Activated CD8-positive, alpha-beta memory T cell treated with anti-CD3 and anti-CD28 coated beads, Interleukin-2, amount 50 U/mL, for 24 hours (primary cell): ENCODE results near the gene UBE2O.
A peak's percentile ranks its signal among the peaks of the same experiment; 100 is the strongest.

Experiments used
- DNase-seq: peaks from one replicate; pipeline ENCODE4 v3.0.0-alpha.2; 2020; ENCODE audit errors: extremely low read depth

The UBE2O gene

DNA sequence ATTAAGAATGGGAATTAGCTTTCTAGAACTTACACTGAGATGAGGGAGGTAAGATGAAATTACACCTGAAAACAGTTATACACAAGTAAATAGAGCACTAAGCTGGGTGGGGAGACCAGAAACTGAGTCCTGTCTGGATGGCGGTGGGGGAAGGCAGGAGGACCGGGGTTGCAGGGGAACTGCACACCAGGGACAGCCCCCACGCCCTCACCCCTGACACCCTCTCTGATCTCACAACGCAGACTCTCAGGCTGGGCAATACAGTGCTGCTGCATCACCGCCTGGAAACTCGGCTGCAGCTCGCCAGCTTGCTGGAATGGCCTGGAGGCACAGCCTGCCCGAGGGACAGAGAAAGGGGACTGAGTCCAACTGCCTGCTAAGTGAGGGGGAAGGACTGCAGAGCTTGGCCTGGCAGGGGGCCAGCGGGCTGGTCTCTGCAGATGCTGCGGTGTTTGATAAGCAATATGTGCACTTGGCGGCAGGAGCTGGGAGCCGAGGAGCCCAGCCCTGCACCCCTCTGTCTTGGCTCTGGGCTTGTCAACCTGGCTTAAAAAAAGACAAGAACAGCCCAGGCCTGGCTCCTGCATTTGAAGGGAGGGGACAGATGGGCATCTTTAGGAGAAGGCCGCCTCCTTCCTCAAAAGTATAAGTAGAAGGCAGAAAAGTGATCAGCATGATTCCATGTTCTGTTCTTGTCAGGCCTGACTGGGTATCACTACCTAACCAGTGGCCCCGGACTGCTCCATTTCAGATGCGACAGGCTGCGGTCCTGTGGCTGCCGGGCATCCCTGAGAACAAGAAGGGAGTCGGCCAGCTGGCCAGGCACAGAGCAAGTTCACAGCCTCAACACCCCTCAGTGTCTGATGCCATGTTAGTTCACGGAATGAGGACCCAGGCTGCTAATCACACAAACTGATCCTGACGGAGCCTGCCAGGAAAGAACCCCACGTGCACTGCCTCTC, 38.3 kb downstream of the UBE2O start:
- DNase-seq: no peak

DNA sequence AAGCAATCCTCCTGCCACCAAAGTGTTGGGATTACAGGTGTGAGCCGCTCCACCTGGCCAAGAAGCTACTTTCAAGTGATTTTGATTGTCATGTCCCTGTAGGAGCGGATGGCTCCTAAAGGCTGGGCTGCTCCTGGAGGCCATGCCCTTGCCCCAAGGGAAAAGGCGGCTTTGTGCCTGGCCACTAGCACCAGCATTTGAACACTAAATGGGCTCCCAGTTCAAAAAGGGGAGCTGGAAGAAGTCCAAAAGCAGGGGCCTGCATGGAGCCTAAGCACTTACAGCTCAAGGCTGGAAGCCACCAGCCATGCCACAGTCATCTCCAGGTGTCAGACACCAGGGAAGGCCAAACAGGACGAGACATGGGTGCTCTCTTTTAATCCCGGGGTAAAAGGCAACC, 41.7 kb downstream of the UBE2O start:
- DNase-seq: no peak

DNA sequence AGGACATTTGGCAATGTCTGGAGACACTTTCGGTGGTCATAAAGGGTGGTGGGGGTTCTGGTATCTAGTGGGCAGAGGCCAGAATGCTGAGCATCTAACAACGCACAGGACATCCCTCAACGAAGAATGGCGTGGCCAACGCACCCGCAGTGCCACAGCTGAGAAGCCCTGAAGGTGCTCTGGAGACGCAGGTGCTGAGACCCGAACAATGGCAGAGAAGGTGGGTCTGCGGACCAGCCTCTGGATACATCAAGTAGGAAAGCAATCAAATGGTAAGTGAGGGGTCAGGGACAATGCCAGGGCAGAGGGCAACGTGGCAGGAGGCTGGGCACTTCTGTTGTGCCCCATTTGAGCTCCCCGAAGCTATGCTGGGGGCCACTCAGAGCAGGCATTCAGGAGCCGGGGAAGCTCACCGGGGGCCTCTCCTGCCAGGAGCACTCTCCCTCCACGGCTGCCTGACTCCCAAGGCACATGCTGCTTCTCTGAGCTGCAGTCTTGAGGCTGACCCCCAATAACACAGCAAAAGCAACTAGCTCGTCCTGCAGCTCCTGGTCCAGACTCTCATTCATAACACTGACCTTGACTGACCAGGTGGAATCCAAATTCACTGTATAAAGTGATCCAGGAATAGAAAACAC, 42.5 kb downstream of the UBE2O start:
- no peak for DNase-seq

DNA sequence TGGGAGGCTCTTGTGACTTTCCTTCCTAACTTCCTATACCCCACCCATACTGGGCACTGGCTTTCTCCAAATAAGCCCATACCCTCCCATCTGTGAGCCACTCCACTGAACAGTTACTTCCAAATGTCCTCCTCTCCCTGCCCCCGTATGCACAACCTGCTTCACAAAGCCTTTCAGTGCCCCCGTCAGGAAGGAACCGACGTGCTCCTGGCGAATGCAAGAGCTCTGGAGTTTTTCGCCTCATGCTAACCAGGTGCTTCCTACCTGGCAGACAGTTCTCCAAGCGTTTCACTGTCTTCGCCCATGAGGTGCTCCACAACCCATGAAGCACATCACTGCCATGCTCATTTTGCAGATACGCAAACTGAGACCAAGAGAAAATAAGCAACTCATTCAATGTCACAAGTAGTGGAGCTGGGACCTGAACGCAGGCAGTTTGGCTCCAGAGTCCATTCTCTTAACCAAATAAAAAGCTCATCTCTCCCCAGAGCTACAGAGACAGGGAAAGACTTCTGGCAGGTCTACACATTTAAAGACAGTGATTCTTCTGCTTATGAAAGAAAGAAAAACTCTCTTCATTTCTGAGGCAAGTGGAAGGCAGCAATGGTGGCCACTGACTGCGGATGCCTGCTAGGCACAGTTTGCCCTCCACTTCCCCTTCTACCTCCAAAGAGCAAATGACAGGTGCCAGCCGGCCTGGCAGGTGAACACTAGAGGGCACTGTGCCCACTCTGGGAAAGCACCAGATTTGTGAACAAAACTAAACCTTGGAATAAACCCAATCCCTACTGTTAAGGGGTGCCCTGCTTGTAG, 44.7 kb downstream of the UBE2O start:
- DNase-seq: no peak

DNA sequence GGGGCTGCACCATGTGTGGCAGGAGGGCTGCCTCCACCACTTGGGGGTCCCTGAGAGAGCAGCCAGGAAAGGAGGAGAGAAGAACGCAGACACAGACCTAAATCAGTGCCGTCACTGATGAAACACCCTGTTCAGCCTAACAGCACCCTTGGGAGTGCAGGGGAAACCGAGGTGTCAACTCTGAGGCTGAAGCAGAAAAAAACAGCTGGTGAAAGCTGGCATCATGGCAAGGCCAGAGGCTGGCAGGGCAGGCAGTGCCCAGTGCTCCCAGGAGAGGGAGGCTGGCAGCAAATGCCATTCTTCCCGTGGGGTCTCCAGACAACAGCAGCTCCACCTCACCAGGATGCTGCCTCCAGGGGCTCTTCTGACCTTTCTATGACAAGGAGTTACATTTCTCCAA, 45.4 kb downstream of the UBE2O start:
- no peak for DNase-seq

DNA sequence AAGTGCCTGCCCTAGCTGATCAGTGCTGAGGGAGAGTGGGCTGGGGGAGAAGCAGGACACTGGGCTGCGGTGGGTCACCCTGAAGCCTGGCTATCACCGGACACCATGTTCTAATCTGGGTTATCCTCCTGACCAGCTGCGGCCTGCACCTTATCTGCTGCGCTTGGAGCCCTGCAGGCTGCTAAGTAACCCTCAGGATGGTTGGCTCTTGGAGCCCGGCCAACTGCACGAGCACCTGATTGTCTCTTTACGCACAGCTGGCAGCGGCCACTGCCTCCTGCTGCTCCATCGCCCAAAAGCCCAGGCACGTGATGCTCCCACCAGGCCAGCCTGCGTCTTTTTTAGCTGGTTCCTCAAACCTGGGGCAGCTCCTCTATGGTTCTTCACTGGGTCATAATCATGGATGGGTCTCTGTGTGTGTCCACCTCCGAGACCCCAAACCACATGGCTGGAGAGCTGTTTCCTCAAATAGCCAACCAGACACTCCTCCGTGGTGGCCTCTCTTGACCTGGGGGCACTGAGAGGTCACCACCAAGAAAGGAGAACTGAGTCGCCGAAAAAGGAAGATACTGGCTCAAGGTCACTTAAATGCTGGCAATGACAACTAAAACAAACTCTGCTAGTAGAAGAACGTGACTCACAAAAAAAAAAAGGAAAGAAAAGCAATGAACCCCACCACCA, 46.8 kb downstream of the UBE2O start:
- DNase-seq: no peak

DNA sequence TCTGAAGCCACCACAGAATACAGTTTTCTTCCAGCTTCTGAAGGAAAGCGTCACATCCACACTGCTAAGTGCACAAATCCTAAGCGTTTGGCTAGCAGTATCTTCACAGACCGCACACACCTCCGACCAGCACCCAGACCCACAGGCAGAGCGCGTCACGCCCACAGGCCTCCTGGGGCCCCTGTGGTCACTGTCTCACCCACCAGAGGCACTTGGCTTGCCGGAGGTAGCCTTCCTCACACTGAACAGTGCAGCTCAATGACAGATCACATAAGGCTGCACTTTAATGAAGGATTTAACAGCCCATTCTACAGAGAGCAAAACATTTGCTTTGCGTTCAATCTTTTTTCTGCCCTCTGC, 47.4 kb downstream of the UBE2O start:
- DNase-seq: no peak

DNA sequence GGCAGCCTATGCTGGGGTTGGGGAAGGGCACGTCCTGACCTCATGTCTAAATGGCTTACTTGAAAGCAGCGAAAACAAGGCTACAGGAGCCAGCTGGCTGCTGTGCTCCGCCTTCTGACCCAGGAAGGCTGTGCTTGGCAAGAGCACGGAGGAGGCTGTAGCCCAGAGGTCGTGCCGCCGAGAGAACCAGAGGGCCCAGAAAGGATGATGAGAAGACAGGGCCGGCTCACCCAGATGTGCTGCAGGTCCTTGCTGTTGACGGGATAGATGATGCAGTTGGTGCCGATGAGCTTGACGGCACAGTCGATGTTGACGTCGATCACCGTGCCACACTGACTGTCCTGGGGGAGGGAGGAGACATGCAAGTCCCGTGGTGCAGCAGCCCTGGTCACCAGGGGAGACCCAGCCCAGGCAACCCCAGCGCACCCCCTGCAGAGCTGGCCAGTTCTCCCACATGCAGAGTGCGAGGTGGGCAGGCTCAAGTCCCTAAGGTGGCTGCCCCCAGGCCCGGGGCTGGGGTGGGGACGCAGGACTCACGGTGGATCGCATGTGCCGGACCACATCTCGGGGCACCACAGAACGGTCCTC, 47.9 kb downstream of the UBE2O start:
- no peak for DNase-seq

DNA sequence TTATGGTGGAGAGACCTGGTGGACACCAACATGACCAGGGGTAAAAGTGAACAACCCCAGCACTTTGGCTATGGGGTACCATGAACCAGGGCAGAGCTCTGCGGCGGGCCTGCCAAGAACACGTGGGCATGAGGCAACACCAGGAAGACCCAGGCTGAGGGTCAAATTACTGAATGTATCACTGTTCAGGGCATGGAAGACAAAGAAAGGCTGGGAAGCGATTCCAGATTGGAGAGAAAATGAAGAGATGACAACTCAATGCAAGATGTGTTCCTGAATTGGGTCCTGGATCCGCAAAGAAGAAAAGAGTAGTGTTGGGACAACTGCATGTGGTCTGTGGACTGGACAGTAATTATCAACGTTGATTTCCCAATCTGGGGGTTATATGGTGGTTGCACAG, 48.7 kb downstream of the UBE2O start:
- DNase-seq: no peak

DNA sequence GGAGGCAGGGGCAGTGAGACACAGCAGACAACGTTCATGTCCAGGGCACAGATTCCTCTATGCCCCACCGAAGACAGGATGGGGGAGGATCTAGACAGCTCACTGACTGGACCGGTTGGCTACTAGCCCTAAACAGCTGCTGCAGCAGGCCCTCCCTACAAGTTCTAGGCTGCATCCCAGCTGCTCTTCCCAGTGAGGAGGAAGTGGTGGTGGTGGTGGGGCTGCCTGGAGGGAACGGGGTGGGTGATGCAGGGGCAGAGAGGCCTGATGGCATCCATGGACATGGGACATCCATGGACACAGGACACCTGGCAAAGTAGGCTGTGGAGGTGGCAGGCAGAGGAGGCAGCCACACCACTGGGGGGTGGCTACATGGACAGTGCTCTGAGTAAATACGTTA, 50.2 kb downstream of the UBE2O start:
- DNase-seq: no peak

DNA sequence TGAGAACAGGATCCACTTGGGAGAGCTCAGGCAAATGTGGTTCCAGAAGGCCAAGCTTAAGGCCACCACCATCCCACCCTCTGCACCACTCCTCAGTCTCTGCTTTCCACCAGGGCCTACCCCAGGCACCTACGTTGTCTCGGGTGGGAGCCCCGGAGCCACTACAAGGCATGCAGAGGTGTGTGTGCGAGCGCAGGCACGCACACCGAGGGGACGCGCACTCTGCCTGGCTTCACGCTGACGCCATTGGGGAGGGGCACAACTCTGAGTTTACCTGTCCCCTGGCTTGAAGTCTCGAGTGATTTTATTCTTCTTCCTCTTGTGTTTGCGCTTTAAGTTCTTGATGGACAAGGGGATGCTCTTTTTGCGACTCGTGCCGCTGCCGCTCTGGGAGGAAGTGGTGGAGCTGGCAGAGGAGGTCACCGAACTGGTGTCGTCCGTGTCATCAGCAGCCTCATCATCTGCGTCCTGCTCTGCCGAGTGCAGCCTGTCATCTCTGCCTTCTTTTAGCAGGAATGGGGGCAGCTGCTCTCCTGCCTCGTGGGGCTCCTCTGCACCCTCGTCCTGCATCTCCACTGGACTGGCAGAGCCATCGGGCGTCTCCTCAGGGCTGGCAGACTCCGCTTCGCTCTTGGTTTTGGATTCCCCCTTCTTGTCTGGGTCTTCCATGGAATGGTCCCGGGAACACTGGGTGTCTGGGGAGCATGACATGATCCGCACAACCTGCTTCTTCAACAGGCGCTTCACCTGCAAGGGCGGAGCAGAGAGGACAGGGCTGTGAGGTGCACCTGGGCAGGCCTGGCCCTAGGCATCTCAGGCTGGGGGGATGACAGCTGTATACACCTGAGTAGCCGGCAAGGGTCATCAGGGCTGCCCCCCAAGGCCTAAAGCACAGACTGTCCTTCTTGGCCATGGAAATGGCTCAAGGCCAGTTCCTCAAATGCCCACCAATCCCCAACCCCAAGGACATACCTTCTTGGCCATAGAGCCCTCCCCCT, 53.5 kb downstream of the UBE2O start:
- no peak for DNase-seq

DNA sequence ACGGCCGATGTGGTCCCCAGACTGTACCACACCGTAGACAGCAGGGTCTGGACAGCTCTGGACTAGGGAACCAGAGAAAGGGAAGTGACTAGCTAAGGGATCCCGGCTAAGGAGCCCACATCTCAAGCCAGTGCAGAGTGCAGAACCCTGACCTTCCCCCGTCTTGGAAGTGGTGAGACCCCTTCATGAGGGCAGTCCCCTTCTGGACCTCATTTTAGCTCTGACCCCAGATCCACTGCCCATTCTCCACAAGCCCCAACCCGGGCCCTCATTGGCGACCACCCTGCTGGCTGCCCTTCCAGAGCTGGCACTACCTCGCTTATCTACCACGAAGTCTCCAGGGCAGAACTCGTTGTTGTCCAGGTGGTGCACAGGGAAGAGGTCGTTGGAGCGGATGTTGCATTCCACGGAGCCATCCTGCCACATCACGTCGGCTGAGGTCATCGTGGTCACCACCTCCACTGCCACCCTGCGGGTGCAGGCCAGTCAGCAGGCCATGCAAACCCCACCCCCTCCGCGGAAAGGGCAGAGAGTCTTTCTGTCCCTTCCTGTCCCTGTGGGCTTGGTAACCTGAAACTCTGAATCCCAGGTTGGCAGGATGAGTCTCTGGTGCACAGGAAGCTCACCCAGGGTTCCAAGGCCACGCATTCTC, 54.3 kb downstream of the UBE2O start:
- no peak for DNase-seq

DNA sequence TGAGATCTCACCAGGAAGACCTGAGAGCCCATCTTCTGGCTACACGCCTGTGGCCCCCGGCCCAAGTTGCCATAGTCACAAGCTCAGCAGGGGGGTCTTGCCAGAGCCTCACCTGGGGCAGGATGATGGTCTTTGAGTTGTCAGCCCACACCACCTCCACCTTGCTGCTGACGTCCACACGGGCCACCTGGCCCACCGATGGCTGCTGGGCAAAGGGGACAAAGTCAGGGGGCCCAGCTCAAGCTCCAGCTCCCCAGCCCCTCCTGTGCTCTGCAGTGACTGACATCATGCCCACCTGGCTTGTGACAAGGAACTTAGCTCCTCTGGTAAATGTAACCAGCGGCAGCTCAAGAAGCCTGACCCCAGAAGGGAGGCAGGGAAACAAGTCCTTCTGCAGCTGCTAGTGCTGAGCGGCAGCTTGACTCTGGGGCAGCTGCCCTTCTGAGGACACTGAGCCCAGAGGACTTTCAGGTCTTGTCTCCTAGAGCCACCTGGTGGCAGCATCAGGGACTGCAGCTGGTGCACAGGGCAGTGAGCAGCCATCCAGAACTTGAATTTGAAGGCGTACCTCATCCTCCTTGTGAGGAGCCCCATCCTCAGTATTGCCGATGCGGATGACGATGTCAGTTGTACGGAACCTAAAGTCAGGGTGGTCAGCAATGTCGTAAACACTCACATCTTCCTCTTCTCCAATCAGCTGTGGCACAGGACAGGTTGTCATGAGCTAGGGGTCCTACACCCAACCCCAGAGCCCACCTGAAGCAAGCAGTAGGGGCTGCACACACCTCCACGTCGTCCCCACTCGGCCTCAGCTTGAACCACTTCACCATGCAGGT, 55.0 kb downstream of the UBE2O start:
- peak; percentile 62 for DNase-seq

DNA sequence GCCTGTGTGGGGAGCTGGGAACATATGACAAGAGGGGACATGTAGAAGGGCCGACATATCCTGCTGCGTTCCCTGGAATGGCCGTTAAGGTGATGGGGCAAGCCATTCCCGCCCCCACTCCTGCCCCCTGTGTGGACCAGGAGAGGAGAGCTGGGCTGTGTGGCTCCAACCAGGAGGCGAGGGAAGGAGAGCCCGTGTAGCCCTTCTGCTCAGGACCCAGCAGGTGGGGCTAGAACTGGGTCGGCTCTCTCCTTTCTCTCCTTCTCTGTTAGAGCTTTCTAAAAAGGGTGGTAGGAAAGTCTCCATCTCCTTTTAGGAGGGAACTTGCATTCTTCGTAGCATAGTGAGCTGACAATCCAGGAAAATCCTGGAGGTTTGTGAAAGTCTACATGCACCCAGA, 55.8 kb downstream of the UBE2O start:
- DNase-seq: no peak

DNA sequence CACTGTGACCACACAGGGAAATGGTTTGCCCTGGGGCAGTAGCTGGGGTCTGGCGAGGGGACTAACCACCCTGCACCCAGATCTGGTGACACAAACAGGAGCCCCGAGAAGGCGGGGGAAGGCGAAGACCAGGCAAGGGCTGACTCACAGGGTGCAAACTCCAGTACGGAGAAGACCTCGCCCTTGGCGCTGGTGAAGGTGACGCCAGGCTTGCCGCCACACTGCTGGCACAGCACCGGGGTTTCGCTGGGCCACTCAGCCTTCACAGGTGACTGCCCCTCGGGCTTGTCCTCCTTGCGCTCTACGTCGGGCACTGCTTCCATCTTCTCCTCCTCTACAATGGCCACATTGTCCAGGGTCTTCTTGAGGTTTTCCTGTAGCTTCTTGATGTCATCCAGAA, 57.0 kb downstream of the UBE2O start:
- DNase-seq: no peak

DNA sequence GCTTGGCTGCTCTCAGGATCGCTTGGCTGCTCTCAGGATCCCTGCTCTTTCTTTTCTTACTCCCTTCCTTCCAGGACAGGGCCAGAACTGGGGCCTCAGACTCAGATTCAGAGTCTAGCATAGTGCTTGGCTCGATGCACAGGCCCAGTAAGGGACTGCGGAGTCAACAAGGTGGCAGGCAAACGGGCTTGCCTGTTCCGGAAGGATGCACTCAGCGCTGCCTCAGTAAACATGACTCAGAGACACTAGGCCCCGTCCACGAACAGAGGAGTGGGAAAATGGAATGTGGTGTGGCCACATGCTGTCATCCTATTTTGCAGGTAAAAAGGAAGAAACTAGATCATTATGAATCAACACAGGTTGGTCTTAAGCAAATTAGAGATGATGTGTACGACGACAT, 58.8 kb downstream of the UBE2O start:
- DNase-seq: no peak

DNA sequence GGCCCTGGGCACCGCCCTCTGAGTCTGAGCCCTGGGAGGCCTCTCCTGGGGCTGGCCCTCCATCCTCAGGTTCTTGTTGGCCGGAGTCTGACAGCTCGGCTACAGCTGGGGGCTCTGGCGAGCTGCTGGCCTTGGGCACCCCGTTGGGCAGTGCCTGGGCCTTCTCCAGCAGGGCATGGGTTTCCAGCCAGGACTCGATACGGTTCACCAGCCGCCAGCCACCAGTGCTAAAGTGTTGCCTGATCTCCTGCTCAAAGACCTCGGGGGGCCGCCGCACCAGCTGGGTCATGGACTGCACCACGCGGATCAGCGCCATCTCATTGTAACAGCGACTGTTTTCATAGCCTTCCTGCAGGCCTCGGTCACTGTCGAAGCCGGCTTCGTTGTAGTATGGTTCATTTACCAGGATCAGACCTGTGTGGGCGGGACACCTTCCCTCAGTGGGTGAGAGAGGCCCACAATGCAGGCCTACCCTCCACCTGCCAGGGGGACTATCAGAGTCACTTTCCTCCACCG, 61.7 kb downstream of the UBE2O start:
- DNase-seq: no peak

DNA sequence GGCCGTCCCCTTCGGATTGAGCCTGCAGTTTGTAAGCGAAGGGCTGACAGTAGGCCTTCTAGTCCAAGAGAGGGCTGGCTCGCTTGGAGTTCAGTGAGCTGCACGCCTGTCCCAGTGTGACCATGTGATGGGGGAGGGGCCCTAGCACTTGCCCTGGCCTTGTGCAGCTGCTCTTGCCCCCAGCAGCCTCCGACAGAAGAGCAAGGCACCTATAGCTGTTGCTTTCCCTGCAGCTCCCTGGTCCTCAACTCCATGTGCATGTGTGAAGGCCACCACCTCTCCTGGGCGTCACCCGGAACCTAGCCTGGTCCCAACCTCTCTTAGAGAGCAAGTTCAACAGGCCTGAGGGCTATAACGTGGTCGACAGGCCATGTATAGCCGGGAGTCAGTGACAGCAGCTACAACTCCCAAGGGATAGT, 62.9 kb downstream of the UBE2O start:
- DNase-seq: no peak
